Activated T-cell treated with anti-CD3 and anti-CD28 coated beads, Interleukin-2, amount 50 U/mL, for 1 hour (primary cell): Measurements from ENCODE around the gene GAL3ST2.
A peak's percentile ranks its signal among the peaks of the same experiment; 100 is the strongest.
"Not testable (repeated sequence)": the region's sequence is repeated elsewhere in the genome, so short reads cannot be mapped to it uniquely, and the experiment has no call there.

Experiments
- DNase-seq: peaks from one replicate; pipeline ENCODE4 v3.0.0-alpha.2; 2020

The GAL3ST2 gene

GRCh38 chr2:241821460-241822263 lies 45.0 kb downstream of the GAL3ST2 start:
- DNase-seq: peak; percentile 16

- DNase-seq: no peak
Measured at GRCh38 chr2:241822264-241822623, 45.6 kb downstream of the GAL3ST2 start.

- not testable (repeated sequence) for DNase-seq
Measured at GRCh38 chr2:241823531-241824437, 47.2 kb downstream of the GAL3ST2 start.

GRCh38 chr2:241827394-241827793 lies 50.8 kb downstream of the GAL3ST2 start:
- DNase-seq: no peak

GRCh38 chr2:241833101-241833663 lies 56.6 kb downstream of the GAL3ST2 start:
- DNase-seq: no peak

- not testable (repeated sequence) for DNase-seq
Measured at GRCh38 chr2:241833756-241834526, 57.3 kb downstream of the GAL3ST2 start.

- DNase-seq: no peak
Measured at GRCh38 chr2:241834527-241835210, 58.0 kb downstream of the GAL3ST2 start.

- no peak for DNase-seq
Measured at GRCh38 chr2:241835611-241836010, 59.0 kb downstream of the GAL3ST2 start.

GRCh38 chr2:241836292-241836691 lies 59.7 kb downstream of the GAL3ST2 start:
- DNase-seq: no peak

- DNase-seq: no peak
Measured at GRCh38 chr2:241837197-241837965, 60.8 kb downstream of the GAL3ST2 start.

- no peak for DNase-seq
Measured at GRCh38 chr2:241841181-241842066, 64.8 kb downstream of the GAL3ST2 start.

GRCh38 chr2:241842067-241842415 lies 65.4 kb downstream of the GAL3ST2 start:
- DNase-seq: no peak

- DNase-seq: peak; percentile 63
Measured at GRCh38 chr2:241842620-241843211, 66.1 kb downstream of the GAL3ST2 start.

GRCh38 chr2:241843321-241844065 lies 66.9 kb downstream of the GAL3ST2 start:
- no peak for DNase-seq

- DNase-seq: peak; percentile 88
Measured at GRCh38 chr2:241844066-241844728, 67.6 kb downstream of the GAL3ST2 start.

GRCh38 chr2:241844831-241845578 lies 68.4 kb downstream of the GAL3ST2 start:
- no peak for DNase-seq

- no peak for DNase-seq
Measured at GRCh38 chr2:241846406-241846805, 69.8 kb downstream of the GAL3ST2 start.
